HFF-Myc (cell line): ENCODE results near the gene USB1.
"Not testable (repeated sequence)": the region's sequence is repeated elsewhere in the genome, so short reads cannot be mapped to it uniquely, and the experiment has no call there.

Experiments
- DNase-seq: peaks from one replicate; pipeline ENCODE4 v3.0.0-alpha.2; 2011; ENCODE audit warnings: low read depth; ENCODE audit errors: extremely low read depth
- H3K4me3 ChIP-seq: replicated peaks from 2 replicates; pipeline ENCODE4 v1.5.1; 2011; ENCODE audit warnings: low read depth, mild to moderate bottlenecking, control low read depth, low read length
- CTCF ChIP-seq: IDR thresholded peaks from 2 replicates; pipeline ENCODE4 v1.5.1; 2012; ENCODE audit warnings: mild to moderate bottlenecking, low read depth, low read length, control low read depth; ENCODE audit errors: missing control alignments

The USB1 gene

GRCh38 chr16:57969451-57970123, 31.6 kb upstream of the USB1 start:
- H3K4me3 ChIP-seq, result no peak overlapping the region
- DNase-seq, result no peak
- TF ChIP-seq CTCF, result no peak

- no peak overlapping the region for H3K4me3 ChIP-seq
- no peak for DNase-seq
- no peak for TF ChIP-seq CTCF
These were observed 30.9 kb upstream of the USB1 start for GRCh38 chr16:57970319-57970718.

GRCh38 chr16:57970970-57971369, 30.2 kb upstream of the USB1 start, which contains the start of gene CNGB1:
TSS of gene CNGB1 (minus strand) at chr16:57971128. CDS start at chr16:57967286, 3,842 bp downstream.
- no peak within 1 kb of the TSS for H3K4me3 ChIP-seq
- no peak for DNase-seq
- TF ChIP-seq CTCF, result no peak

- no peak overlapping the region for H3K4me3 ChIP-seq
- TF ChIP-seq CTCF, result no peak
- no peak for DNase-seq
These were observed 29.4 kb upstream of the USB1 start for GRCh38 chr16:57971848-57972247.

- H3K4me3 ChIP-seq, result no peak overlapping the region
- TF ChIP-seq CTCF, result no peak
- DNase-seq, result no peak
These were observed 28.9 kb upstream of the USB1 start for GRCh38 chr16:57972306-57972705.

GRCh38 chr16:57976331-57976796, 24.8 kb upstream of the USB1 start:
- no peak overlapping the region for H3K4me3 ChIP-seq
- TF ChIP-seq CTCF, result no peak
- no peak for DNase-seq

GRCh38 chr16:57977418-57978069, 23.7 kb upstream of the USB1 start:
- no peak for DNase-seq
- no peak overlapping the region for H3K4me3 ChIP-seq
- no peak for TF ChIP-seq CTCF

GRCh38 chr16:57978070-57978465, 23.1 kb upstream of the USB1 start:
- not testable (repeated sequence) for H3K4me3 ChIP-seq, DNase-seq
